H1 (cell line): ENCODE measurements around the gene TTR. TPM values are rescaled to one million over a fixed set of nuclear protein-coding genes. Genes with fewer than 3 reads are reported as not detected.

Experiments
- CBX5 ChIP-seq: fragments of 300-800, 300-1000 bp; sonication (generic); IDR thresholded peaks from 2 replicates; pipeline ENCODE4 v1.7.1; 2016; ENCODE audit warnings: antibody characterized with exemption, low read length, low read depth
- CHD1 ChIP-seq: IDR thresholded peaks from 2 replicates; pipeline ENCODE4 v1.6.1; 2012; ENCODE audit warnings: low read depth, low read length, improper control_type of control experiment
- CHD2 ChIP-seq: IDR thresholded peaks from 2 replicates; pipeline ENCODE4 v1.6.1; 2012; ENCODE audit warnings: low read length, improper control_type of control experiment
- CHD7 ChIP-seq: fragments of 300-600 bp; sonication (generic); IDR thresholded peaks from 2 replicates; pipeline ENCODE4 v1.7.1; 2012; ENCODE audit warnings: low read length, moderate library complexity, mild to moderate bottlenecking, inconsistent platforms; ENCODE audit not compliant: insufficient replicate concordance
- CTBP2 ChIP-seq: IDR thresholded peaks from 2 replicates; pipeline ENCODE4 v1.7.0; 2011; ENCODE audit warnings: borderline replicate concordance, mild to moderate bottlenecking, moderate library complexity, mixed read lengths, low read length; ENCODE audit not compliant: insufficient read depth, insufficient read length
- FOSL1 ChIP-seq: IDR thresholded peaks from 2 replicates; pipeline ENCODE4 v1.6.1; 2011; ENCODE audit warnings: mild to moderate bottlenecking, low read depth, low read length, moderate library complexity; ENCODE audit not compliant: insufficient read depth
- HDAC6 ChIP-seq: IDR thresholded peaks from one replicate; pipeline ENCODE4 v1.7.1; 2012; ENCODE audit warnings: low read depth, mild to moderate bottlenecking, inconsistent platforms, low read length, moderate library complexity
- JUND ChIP-seq: IDR thresholded peaks from 2 replicates; pipeline ENCODE4 v1.6.1; 2011; ENCODE audit warnings: mild to moderate bottlenecking, improper control_type of control experiment, low read length
- POLR2A ChIP-seq, 2 experiments: IDR thresholded peaks; 1 replicate in 1 of 2; 2 replicates in 1 of 2; pipeline ENCODE4 v1.6.1; 2011; ENCODE audit warnings: low read depth in 2 of 2, low read length in 2 of 2, mild to moderate bottlenecking in 2 of 2; ENCODE audit errors: control extremely low read depth in 1 of 2
- polyA plus RNA-seq, 7 experiments: library from polyadenylated mRNA; depleted of rRNA in 3 of 7; stranded (reverse) in 5 of 7; unstranded in 2 of 7; fragments of >200 nt in 5 of 7; fragments of 200-250 nt in 2 of 7; gene quantifications; 1 replicate in 5 of 7; 2 replicates in 1 of 7; 4 replicates in 1 of 7; pipeline versions ENCODE4 v1.2.1 to v1.2.3, GENCODE V29; 2011 to 2013; ENCODE audit warnings: missing spikeins in 2 of 7, mixed read lengths in 2 of 7
- total RNA-seq: library from RNA; stranded (reverse); fragmentation: NEBNext Ultra II Directional; extraction: Animal tissue kit (Norgen Biotek cat#: 25700); gene quantifications from 2 replicates; pipeline ENCODE4 v1.2.1, GENCODE V29; 2021

TTR gene
- total and polyA plus RNA-seq, 2 of the 8 experiments (the other 6 are each of a cell fraction or from before 2014, with no cell fraction given), result not detected

- no peak for TF ChIP-seq CHD7
- TF ChIP-seq HDAC6, result no peak
- TF ChIP-seq FOSL1, result no peak
- TF ChIP-seq CHD1, result no peak
- no peak for TF ChIP-seq CTBP2
- TF ChIP-seq CHD2, result no peak
- TF ChIP-seq JUND, result no peak
- TF ChIP-seq POLR2A (IDR thresholded peaks at IDR 0.05; ENCODE audit: control extremely low read depth in 1 of 2, low read depth in 2 of 2, low read length in 2 of 2), result no peak
- TF ChIP-seq CBX5, result no peak
These were observed 42.0 kb downstream of the TTR start (continued) for GRCh38 chr18:31633392-31634330.
